GM23338 (cell line): Measurements from ENCODE around the gene LRRC19.

Experiments used
- CTCF ChIP-seq, 2 experiments: fragments of 200-600 bp in 1 of 2; sonication (generic) in 1 of 2; conservative IDR thresholded peaks; 2 replicates each; pipeline versions ENCODE4 v1.5.1 to v1.6.1; 2016 to 2017; ENCODE audit warnings: antibody characterized with exemption in 2 of 2, low read depth in 2 of 2, mild to moderate bottlenecking in 2 of 2, moderate library complexity in 1 of 2
- EZH2 ChIP-seq: fragments of 200-600 bp; sonication (generic); IDR thresholded peaks from one replicate; pipeline ENCODE4 v1.8.0; 2017; ENCODE audit warnings: antibody characterized with exemption, mild to moderate bottlenecking, low read depth; ENCODE audit not compliant: unreplicated experiment
- EZH2phosphoT487 ChIP-seq: fragments of 200-600 bp; sonication (generic); IDR thresholded peaks from one replicate; pipeline ENCODE4 v1.8.1; 2018; ENCODE audit warnings: antibody characterized with exemption; ENCODE audit not compliant: unreplicated experiment
- POLR2AphosphoS5 ChIP-seq: IDR thresholded peaks from 2 replicates; pipeline ENCODE4 v1.6.1; 2016; ENCODE audit warnings: antibody characterized with exemption, low read depth

- TF ChIP-seq EZH2 = no peak
- TF ChIP-seq EZH2phosphoT487 = no peak
- no peak for TF ChIP-seq POLR2AphosphoS5
- peak; percentile 84 to 94 for TF ChIP-seq CTCF (conservative IDR thresholded peaks at IDR 0.05; ENCODE audit: low read depth in 2 of 2)
Measured at GRCh38 chr9:26975728-26976707, 29.5 kb downstream of the LRRC19 start.
